Skeletal muscle tissue (tissue), 4 donors: ENCODE results near the gene ACBD6. TPM values are rescaled to one million over a fixed set of nuclear protein-coding genes. Genes with fewer than 3 reads are reported as not detected.
"Not testable (repeated sequence)": the region's sequence is repeated elsewhere in the genome, so short reads cannot be mapped to it uniquely, and the experiment has no call there.

Experiments
- H3K27ac ChIP-seq: one replicate; pipeline ENCODE4 v1.7.0; 2013; ENCODE audit warnings: mild to moderate bottlenecking, low read depth, low read length, inconsistent platforms
- H3K27me3 ChIP-seq, 3 donors: one replicate each; pipeline ENCODE4 v1.7.0; 2013; ENCODE audit warnings: low read length in 3 of 3; ENCODE audit not compliant: control insufficient read depth in 3 of 3, insufficient read depth in 3 of 3
- H3K36me3 ChIP-seq, 3 donors: one replicate each; pipeline ENCODE4 v1.7.0; 2013; ENCODE audit warnings: low read length in 3 of 3; ENCODE audit not compliant: control insufficient read depth in 3 of 3, insufficient read depth in 3 of 3
- H3K4me1 ChIP-seq, 3 donors: one replicate each; pipeline ENCODE4 v1.7.0; 2013; ENCODE audit warnings: low read length in 3 of 3, mild to moderate bottlenecking in 3 of 3; ENCODE audit not compliant: control insufficient read depth in 3 of 3, insufficient read depth in 3 of 3
- H3K4me3 ChIP-seq, 3 donors: one replicate each; pipeline ENCODE4 v1.7.0; 2013; ENCODE audit warnings: low read length in 3 of 3
- H3K9ac ChIP-seq, 3 donors: one replicate each; pipeline ENCODE4 v1.7.0; 2013; ENCODE audit warnings: low read length in 3 of 3, mild to moderate bottlenecking in 3 of 3, moderate library complexity in 2 of 3, low read depth in 1 of 3
- H3K9me3 ChIP-seq, 3 donors: one replicate each; pipeline ENCODE4 v1.7.0; 2013; ENCODE audit warnings: low read length in 3 of 3; ENCODE audit not compliant: control insufficient read depth in 3 of 3
- total RNA-seq: library from RNA; depleted of rRNA; stranded (reverse); fragments of >200 nt; gene quantifications from one replicate; pipeline ENCODE4 v1.2.3, GENCODE V29; 2014
- donor health status: Osteomylitis.

Gene ACBD6
- 40.7 TPM for total RNA-seq

GRCh38 chr1:180502361-180503279, at the start of gene ACBD6:
TSS of gene ACBD6 (minus strand) at chr1:180502577. CDS start at chr1:180502266, 311 bp downstream.
- no peaks in the 10 kb centered on the region for H3K36me3 ChIP-seq
- H3K4me1 ChIP-seq, result peaks cover 8 to 21% (median 14%) of the 10 kb centered on the region in 3 donors
- H3K4me3 ChIP-seq, result peak within 1 kb of the TSS; percentile 88 to 100 (median 99)
- no peaks in the 10 kb centered on the region for H3K9me3 ChIP-seq
- H3K9ac ChIP-seq, result peak within 1 kb of the TSS; percentile 89 to 96 (median 94)
- H3K27me3 ChIP-seq, result no peaks in the 10 kb centered on the region
- H3K27ac ChIP-seq, result peak within 1 kb of the TSS; percentile 82

GRCh38 chr1:180551997-180552396, 49.6 kb upstream of the ACBD6 start:
- H3K36me3 ChIP-seq, result no peaks in the 10 kb centered on the region
- no peaks in the 10 kb centered on the region for H3K9me3 ChIP-seq
- no peaks in the 10 kb centered on the region for H3K27me3 ChIP-seq
- no peak overlapping the region for H3K4me3 ChIP-seq
- H3K9ac ChIP-seq, result no peak overlapping the region
- H3K27ac ChIP-seq, result no peak overlapping the region
- peaks cover 3 to 7% (median 6%) of the 10 kb centered on the region in 3 donors for H3K4me1 ChIP-seq

GRCh38 chr1:180550241-180550640, 47.9 kb upstream of the ACBD6 start:
- no peaks in the 10 kb centered on the region for H3K27me3 ChIP-seq
- no peaks in the 10 kb centered on the region for H3K9me3 ChIP-seq
- H3K36me3 ChIP-seq, result no peaks in the 10 kb centered on the region
- no peak overlapping the region for H3K4me3 ChIP-seq
- H3K4me1 ChIP-seq, result peaks cover 4 to 8% (median 6%) of the 10 kb centered on the region in 3 donors
- H3K27ac ChIP-seq, result no peak overlapping the region
- H3K9ac ChIP-seq, result no peak overlapping the region

GRCh38 chr1:180549770-180550169, 47.4 kb upstream of the ACBD6 start:
- not testable (repeated sequence) for H3K9me3 ChIP-seq, H3K4me1 ChIP-seq, H3K36me3 ChIP-seq, H3K27me3 ChIP-seq, H3K4me3 ChIP-seq, H3K9ac ChIP-seq, H3K27ac ChIP-seq

- Histone ChIP-seq H3K4me1 (peaks cover 4 to 8% (median 6%) of the 10 kb centered on the region in 3 donors), H3K4me3 (no peak overlapping the region), H3K27me3 (no peaks in the 10 kb centered on the region), H3K36me3 (no peaks in the 10 kb centered on the region), H3K9me3 (no peaks in the 10 kb centered on the region), H3K27ac (no peak overlapping the region), H3K9ac (no peak overlapping the region)
Measured at GRCh38 chr1:180548686-180549317, 46.4 kb upstream of the ACBD6 start.

GRCh38 chr1:180545991-180546390, 43.6 kb upstream of the ACBD6 start:
- Histone ChIP-seq H3K36me3 (no peaks in the 10 kb centered on the region), H3K9me3 (no peaks in the 10 kb centered on the region), H3K9ac (no peak overlapping the region), H3K27ac (no peak overlapping the region), H3K4me1 (peaks cover 11 to 15% (median 13%) of the 10 kb centered on the region in 3 donors), H3K4me3 (no peak overlapping the region), H3K27me3 (no peaks in the 10 kb centered on the region)

- Histone ChIP-seq H3K27me3 (no peaks in the 10 kb centered on the region), H3K36me3 (no peaks in the 10 kb centered on the region), H3K9ac (no peak overlapping the region), H3K4me3 (no peak overlapping the region), H3K27ac (no peak overlapping the region), H3K9me3 (no peaks in the 10 kb centered on the region), H3K4me1 (peaks cover 11 to 15% (median 13%) of the 10 kb centered on the region in 3 donors)
Measured at GRCh38 chr1:180544050-180544449, 41.7 kb upstream of the ACBD6 start.

GRCh38 chr1:180542838-180543145, 40.4 kb upstream of the ACBD6 start:
- Histone ChIP-seq H3K9me3 (no peaks in the 10 kb centered on the region), H3K9ac (no peak overlapping the region), H3K4me3 (no peak overlapping the region), H3K27me3 (no peaks in the 10 kb centered on the region), H3K27ac (peak overlapping the region; percentile 17), H3K36me3 (no peaks in the 10 kb centered on the region), H3K4me1 (peaks cover 10 to 12% (median 11%) of the 10 kb centered on the region in 3 donors)

GRCh38 chr1:180542113-180542837, 39.9 kb upstream of the ACBD6 start:
- no peak overlapping the region for H3K9ac ChIP-seq
- peaks cover 9 to 11% (median 10%) of the 10 kb centered on the region in 3 donors for H3K4me1 ChIP-seq
- H3K4me3 ChIP-seq, result no peak overlapping the region
- no peaks in the 10 kb centered on the region for H3K27me3 ChIP-seq
- H3K27ac ChIP-seq, result peak overlapping the region; percentile 17
- H3K9me3 ChIP-seq, result no peaks in the 10 kb centered on the region
- no peaks in the 10 kb centered on the region for H3K36me3 ChIP-seq
